HG02943 (cell line): Measurements from ENCODE around the gene NEK2.
"Not testable (repeated sequence)": the region's sequence is repeated elsewhere in the genome, so short reads cannot be mapped to it uniquely, and the experiment has no call there.

Experiments used
- ATAC-seq: cut with Tn5 transposase; IDR thresholded peaks from one replicate; pipeline ENCODE4 v1.9.1; 2021; ENCODE audit warnings: mild to moderate bottlenecking, low read depth, moderate library complexity; ENCODE audit not compliant: unreplicated experiment

The NEK2 gene

GRCh38 chr1:211634461-211634860 is 41.0 kb downstream of the NEK2 start:
- no peak for ATAC-seq

DNA sequence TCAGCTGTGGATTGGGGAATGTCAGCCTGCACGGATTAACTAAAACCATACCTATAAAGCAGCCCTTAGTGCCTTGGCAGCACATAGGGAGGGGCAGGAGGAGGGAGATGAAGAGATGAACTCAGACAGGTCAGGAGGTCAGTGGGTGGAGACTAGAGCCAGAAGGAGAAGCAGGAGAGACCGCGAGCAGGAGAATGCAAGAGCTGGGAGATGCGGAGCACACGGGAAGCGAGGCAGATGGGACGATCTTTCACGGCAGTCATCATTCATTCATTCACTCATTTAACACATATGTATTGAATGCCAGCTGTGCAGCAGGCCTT is 41.9 kb downstream of the NEK2 start:
- no peak for ATAC-seq

DNA sequence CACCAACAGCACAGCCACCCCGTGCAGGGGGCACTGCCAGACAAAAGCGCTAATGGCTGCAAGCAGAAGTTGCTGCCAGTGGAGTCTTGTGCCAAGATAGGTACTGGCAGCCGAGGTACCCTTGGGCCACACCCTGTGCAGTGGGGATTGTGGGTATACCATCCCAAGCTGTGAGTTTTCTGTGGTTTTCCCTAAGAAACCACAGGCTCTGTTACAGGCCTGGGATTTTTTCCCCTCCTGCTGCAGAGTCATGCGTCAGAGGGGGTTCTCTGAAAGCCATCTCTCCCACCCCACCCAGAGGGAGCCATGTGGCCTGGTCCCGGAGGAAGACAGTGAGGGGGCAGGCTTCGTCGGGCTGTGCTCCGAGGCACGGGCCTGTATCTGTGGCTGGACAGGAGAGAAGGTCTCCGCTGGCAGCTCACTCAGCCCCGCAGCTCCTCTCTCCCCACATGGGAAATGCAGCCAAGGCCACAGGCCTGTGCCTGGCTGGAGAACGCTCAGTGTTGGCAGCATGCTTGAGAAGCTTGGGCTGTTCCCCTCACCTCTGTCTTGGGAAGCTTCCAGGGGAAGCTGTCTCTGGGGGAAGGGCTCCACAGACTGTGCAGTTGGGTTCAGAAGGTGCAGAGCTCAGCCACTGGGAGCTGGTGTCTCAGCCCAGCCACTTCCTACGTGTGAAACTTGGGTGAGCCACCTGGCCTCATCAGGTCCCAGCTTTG is 42.5 kb downstream of the NEK2 start:
- ATAC-seq: no peak

- ATAC-seq: no peak
Measured at GRCh38 chr1:211632117-211632807, 43.2 kb downstream of the NEK2 start.

GRCh38 chr1:211631168-211631567 is 44.3 kb downstream of the NEK2 start:
- ATAC-seq: no peak

DNA sequence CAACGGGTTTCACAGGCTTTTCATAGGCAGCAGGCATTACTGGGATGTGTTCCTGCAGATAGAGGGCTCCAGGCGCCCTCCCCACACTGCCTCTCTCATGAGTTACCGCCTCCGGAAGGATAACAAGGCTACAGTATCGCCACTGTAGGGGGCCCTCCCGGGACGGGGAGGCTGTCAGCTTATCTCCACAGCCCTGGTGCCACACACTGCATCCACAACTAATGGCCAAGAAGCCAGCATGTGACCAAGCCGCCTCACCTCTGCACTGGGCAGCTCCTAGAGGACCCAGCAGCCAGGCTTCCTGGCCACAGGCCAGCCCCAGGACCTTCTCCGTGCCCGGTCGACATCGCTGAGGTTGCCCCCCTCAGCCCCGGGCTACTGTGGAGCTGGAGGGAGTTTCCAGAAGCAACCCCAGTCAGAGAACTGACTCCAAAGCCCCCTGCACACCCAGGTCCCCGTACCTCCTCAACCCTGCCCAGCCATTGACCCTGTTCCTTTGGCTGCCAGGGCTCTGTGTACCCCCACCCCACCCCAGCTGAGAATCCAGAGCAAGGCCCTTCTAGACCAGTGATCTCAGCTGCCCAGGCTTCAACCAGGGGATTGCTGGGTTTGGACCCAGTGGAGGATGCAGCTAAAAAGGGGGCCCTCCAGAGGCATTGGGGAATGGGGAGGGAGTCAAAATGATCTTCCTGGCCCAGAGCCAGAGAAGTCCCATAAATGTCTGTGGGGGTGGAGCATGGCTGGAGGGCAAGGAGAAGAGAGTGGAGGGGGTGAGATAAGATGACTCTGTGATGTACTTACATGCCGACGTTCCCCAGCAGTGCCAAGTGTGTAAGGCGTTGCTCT is 45.0 kb downstream of the NEK2 start:
- no peak for ATAC-seq

GRCh38 chr1:211628417-211628816 is 47.0 kb downstream of the NEK2 start:
- ATAC-seq: no peak

- ATAC-seq: no peak
Measured at GRCh38 chr1:211627259-211627658, 48.2 kb downstream of the NEK2 start.

DNA sequence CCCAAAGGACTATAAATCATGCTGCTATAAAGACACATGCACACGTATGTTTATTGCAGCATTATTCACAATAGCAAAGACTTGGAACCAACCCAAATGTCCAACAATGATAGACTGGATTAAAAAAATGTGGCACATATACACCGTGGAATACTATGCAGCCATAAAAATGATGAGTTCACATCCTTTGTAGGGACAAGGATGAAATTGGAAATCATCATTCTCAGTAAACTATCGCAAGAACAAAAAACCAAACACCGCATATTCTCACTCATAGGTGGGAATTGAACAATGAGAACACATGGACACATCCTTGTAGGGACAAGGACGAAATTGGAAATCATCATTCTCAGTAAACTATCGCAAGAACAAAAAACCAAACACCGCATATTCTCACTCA is 49.6 kb downstream of the NEK2 start:
- ATAC-seq: not testable (repeated sequence)

DNA sequence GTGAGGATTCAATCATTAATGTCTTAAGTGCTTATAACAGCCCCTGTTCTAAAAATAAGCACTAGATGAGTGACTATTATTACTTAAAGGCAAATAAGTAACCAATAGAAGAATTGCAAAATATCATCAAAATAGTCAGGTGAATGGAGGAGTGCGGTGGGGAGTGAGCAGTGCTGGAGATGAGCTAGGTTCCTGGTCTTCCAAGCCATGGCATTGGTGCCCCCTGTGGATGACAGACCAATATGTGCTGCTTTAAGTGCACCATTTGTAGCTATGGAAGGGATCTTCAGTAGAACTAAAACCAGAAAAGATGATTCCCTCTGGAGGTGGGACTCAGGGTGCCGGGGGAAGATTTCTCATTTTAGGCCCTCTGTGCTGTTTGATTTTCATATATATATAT is 50.4 kb downstream of the NEK2 start:
- no peak for ATAC-seq

GRCh38 chr1:211623515-211623914 is 51.9 kb downstream of the NEK2 start:
- ATAC-seq: no peak

GRCh38 chr1:211621447-211622198 is 53.8 kb downstream of the NEK2 start:
- no peak for ATAC-seq

DNA sequence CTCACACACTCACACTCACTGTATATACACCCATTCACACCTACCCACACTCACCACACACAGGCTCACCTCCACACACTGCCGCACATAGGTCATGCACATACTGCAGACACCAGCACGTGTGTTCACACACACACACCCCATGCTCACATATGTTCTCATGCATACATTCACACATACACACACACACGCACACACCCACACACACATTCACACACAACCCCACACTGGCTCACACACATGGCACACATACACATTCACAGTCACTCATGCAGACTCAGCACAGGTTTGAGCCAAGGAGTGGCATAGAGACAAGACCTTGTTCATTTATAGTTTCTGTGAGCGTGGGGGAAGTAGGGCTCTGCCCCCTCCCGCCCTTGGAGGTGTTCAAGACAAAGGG is 55.3 kb downstream of the NEK2 start:
- ATAC-seq: no peak

- no peak for ATAC-seq
Measured at GRCh38 chr1:211619033-211619996, 56.1 kb downstream of the NEK2 start.

DNA sequence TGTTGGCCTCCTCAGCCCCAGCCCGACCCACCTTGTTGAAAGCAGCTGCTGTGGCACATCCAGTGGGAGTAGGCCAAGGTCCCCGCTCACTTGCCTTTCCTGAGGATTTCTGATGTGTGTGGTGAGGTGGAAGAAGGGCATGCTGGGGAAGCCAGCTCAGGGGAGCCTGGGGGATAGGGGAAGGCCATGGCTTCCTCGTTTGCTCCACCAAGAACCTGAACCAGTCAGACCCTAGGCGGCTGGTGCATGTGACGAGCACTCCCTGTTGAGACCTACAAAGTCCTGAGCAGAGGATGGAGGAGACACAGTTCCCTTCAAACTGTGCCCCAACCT is 58.5 kb downstream of the NEK2 start:
- no peak for ATAC-seq

- no peak for ATAC-seq
Measured at GRCh38 chr1:211616231-211616964, 59.0 kb downstream of the NEK2 start.

DNA sequence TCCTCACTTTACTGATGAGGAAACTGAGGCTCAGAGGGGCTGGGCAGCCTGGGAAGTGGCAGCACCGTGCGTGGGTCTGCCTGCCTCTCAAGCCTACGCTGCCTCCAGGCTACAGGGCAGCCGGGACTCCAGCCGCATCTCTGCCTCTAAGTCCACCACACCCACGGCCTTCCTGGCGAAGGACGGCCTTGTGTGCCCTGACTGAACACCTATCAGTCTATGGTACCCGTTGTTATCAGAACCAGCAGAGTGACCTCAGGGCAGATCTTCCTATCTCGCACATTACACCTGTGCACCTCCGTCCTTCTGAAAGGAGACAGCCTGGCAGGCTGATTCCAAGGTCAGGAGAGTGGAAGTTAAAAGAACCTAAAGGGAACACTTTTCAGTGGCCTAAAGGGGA is 60.8 kb downstream of the NEK2 start:
- ATAC-seq: no peak

GRCh38 chr1:211613951-211614350 is 61.5 kb downstream of the NEK2 start:
- ATAC-seq: no peak
